Esophagus squamous epithelium (tissue), 5 donors: ENCODE results near the gene PREX1. TPM values are rescaled to one million over a fixed set of nuclear protein-coding genes. Genes with fewer than 3 reads are reported as not detected.

Source experiments
- DNase-seq: peaks from one replicate; lab custom pipeline; 2025; lab: John Stamatoyannopoulos, UW
- H3K27ac ChIP-seq, 4 donors: fragments of 200-600 bp; sonication (generic); one replicate each; pipeline ENCODE4 v1.5.1; 2016 to 2019; ENCODE audit warnings: mild to moderate bottlenecking in 1 of 4
- H3K27me3 ChIP-seq, 4 donors: fragments of 200-600 bp; sonication (generic); 1 replicate in 3 of 4; 2 replicates in 1 of 4; pipeline versions ENCODE4 v1.5.1 to v1.6.0; 2017 to 2021; ENCODE audit warnings: antibody characterized with exemption in 1 of 4
- H3K36me3 ChIP-seq, 3 donors: fragments of 200-600 bp; sonication (generic); one replicate each; pipeline ENCODE4 v1.5.1; 2016 to 2019
- H3K4me1 ChIP-seq, 3 donors: fragments of 200-600 bp; sonication (generic); one replicate each; pipeline ENCODE4 v1.5.1; 2017 to 2019
- H3K4me3 ChIP-seq, 4 donors: fragments of 200-600 bp; sonication (generic); 1 replicate in 3 of 4; 2 replicates in 1 of 4; pipeline ENCODE4 v1.5.1; 2016 to 2019; ENCODE audit warnings: mild to moderate bottlenecking in 2 of 4, moderate library complexity in 1 of 4
- H3K9me3 ChIP-seq, 3 donors: fragments of 200-600 bp; sonication (generic); one replicate each; pipeline ENCODE4 v1.5.1; 2016 to 2019
- POLR2A ChIP-seq, 4 donors: fragments of 450-650 bp; IDR thresholded peaks; one replicate each; pipeline ENCODE4 v1.6.1; 2017; ENCODE audit warnings: antibody characterized with exemption in 4 of 4, mild to moderate bottlenecking in 4 of 4, moderate library complexity in 3 of 4
- WGBS, 2 donors: methylation state at CpG; one replicate each; pipeline ENCODE4 v1.1.5; 2018; 5-methylcytosine and 5-hydroxymethylcytosine counted together
- intact Hi-C: fragments of 100-400 bp; cut with DNase I; formaldehyde crosslinking; loops from one replicate; pipeline ENCODE4 v1.15.0; 2022
- total RNA-seq, 4 donors: library from RNA; depleted of rRNA; stranded (reverse); fragments of >200 nt; gene quantifications; one replicate each; pipeline ENCODE4 v1.1.0, GENCODE V29; 2016
- TF ChIP-seq, protein P1 (sequence below), 6 experiments: fragments of 450-650 bp in 4 of 6; fragments of 200-600 bp in 2 of 6; sonication (generic) in 2 of 6; IDR thresholded peaks; one replicate each; pipeline ENCODE4 v1.5.1; 2016 to 2019; ENCODE audit warnings: antibody characterized with exemption in 6 of 6, mild to moderate bottlenecking in 4 of 6, moderate library complexity in 4 of 6
- donor health status: DM: yes; HTN: yes; CAD: no.

PREX1 gene
- total RNA-seq, 4 donors from 2014 or later: 4.9 to 25.9 (median 8.9) TPM

DNA sequence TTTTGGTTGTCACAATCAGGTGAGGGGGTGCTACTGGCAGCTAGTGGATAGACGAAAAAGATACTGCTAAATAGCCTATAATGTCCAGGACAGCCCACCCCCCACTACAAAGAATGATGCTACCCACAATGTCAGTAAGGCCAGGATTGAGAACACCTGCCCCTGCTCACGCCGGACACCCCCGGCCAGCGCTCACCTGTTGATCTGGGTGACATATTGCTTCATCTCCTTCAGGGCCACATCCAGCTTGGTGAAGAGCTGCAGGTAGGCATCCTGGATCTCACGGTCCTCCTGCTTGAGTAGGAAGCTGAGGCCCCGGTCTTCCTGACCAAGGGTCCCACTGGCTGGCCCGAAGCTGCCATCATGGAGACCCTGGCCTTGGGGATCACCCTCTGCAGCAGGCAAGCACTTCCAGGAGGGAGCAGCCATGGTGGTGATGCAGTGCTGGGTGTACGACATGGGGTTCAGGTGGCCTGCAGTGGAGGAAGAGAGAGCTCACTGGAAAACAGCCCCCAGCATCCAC, 178.6 kb downstream of the PREX1 start:
- Histone ChIP-seq H3K9me3 (no peaks in the 10 kb centered on the region), H3K4me1 (peaks cover 0 to 11% (median 0%) of the 10 kb centered on the region in 3 donors), H3K36me3 (peaks cover 0 to 89% (median 0%) of the 10 kb centered on the region in 3 donors), H3K27me3 (no peaks in the 10 kb centered on the region), H3K27ac (no peak overlapping the region), H3K4me3 (no peak overlapping the region)
- WGBS, 2 donors: 88 to 90% methylated on average over 5 to 9 of the region's 9 CpGs
- TF ChIP-seq, protein P1, sequence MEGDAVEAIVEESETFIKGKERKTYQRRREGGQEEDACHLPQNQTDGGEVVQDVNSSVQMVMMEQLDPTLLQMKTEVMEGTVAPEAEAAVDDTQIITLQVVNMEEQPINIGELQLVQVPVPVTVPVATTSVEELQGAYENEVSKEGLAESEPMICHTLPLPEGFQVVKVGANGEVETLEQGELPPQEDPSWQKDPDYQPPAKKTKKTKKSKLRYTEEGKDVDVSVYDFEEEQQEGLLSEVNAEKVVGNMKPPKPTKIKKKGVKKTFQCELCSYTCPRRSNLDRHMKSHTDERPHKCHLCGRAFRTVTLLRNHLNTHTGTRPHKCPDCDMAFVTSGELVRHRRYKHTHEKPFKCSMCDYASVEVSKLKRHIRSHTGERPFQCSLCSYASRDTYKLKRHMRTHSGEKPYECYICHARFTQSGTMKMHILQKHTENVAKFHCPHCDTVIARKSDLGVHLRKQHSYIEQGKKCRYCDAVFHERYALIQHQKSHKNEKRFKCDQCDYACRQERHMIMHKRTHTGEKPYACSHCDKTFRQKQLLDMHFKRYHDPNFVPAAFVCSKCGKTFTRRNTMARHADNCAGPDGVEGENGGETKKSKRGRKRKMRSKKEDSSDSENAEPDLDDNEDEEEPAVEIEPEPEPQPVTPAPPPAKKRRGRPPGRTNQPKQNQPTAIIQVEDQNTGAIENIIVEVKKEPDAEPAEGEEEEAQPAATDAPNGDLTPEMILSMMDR (IDR thresholded peaks at IDR 0.05): no peak
- no peak for TF ChIP-seq POLR2A (IDR thresholded peaks at IDR 0.05)
- no peak for DNase-seq
- intact Hi-C loops: no loop called here

DNA sequence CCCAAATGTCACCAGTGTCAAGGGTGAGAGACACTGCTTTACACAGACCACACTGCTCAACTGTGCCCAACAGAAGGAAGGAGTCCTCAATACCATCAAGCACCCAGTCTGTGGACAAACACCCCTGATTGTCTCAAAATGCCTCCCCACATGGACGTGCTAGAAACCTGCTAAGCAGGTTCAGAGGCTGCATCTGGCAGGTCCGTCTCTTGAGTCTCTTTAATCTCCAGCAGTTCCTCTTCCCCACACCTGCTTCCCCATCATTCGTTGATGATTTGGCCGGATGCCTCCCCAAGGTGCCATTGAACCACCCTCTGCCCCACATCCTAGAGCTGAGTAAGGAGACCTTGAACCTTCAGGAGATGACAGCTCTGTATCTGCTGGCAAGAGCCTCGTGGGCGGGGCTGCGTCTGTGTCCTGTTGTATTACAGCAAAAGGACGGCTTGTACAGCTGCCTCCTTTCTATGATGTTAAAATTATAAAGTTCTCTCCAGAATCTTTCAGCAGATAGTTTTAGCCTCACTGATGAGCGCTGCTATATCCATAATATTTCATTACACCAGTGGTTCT, 179.2 kb downstream of the PREX1 start:
- Histone ChIP-seq H3K36me3 (peaks cover 0 to 89% (median 0%) of the 10 kb centered on the region in 3 donors), H3K4me3 (no peak overlapping the region), H3K27ac (no peak overlapping the region), H3K27me3 (no peaks in the 10 kb centered on the region), H3K4me1 (peaks cover 0 to 11% (median 0%) of the 10 kb centered on the region in 3 donors), H3K9me3 (no peaks in the 10 kb centered on the region)
- TF ChIP-seq POLR2A (IDR thresholded peaks at IDR 0.05): no peak
- TF ChIP-seq, protein P1 (IDR thresholded peaks at IDR 0.05): no peak
- intact Hi-C loops: no loop called here
- 45 to 49% methylated on average over 4 to 9 of the region's 9 CpGs for WGBS, 2 donors
- no peak for DNase-seq

DNA sequence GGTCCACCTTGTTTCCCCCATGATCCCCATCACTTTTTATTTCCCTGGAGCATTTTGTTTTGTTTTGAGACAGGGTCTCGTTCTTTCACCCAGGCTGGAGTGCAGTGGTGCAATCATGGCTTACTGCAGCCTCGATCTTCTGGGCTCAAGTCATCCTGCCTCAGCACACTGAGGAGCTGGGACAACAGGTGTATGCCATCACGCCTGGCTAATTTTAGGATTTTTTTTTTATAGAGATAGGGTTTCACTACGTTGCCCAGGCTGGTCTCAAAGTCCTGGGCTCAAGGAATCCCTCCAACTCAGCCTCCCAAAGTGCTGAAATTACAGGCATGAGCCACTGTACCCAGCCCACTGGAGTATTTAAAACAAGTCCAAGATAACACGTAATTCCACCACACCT, 179.9 kb downstream of the PREX1 start:
- H3K36me3 ChIP-seq: peaks cover 0 to 89% (median 0%) of the 10 kb centered on the region in 3 donors
- no peak overlapping the region for H3K4me3 ChIP-seq
- 60 to 71% methylated on average over 5 of the region's 5 CpGs for WGBS, 2 donors
- no peaks in the 10 kb centered on the region for H3K27me3 ChIP-seq
- no peak for DNase-seq
- intact Hi-C loops: no loop called here
- no peak overlapping the region for H3K27ac ChIP-seq
- H3K9me3 ChIP-seq: no peaks in the 10 kb centered on the region
- TF ChIP-seq, protein P1 (IDR thresholded peaks at IDR 0.05): no peak
- peaks cover 0 to 11% (median 0%) of the 10 kb centered on the region in 3 donors for H3K4me1 ChIP-seq

DNA sequence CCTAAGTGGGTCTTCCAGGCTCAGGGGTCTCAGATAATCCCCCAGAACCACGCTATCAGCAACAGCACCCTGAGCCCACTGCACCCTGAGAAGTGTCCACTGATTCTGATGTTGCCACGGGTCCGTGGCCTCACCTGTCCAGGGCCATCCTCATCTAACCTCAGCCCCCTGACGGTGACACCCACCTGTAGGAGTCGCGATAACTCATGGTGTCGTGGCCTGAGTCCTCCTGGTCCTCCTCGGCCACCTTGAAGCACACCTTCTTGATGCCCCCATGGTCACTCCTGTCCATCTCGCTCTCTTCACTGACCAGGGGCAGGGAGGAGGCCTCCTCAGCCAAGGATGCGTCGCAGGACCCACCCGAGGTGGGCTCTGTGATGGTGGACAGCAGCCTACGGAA, 182.1 kb downstream of the PREX1 start:
- H3K36me3 ChIP-seq: peaks cover 0 to 84% (median 0%) of the 10 kb centered on the region in 3 donors
- TF ChIP-seq, protein P1 (IDR thresholded peaks at IDR 0.05): no peak
- no peak for TF ChIP-seq POLR2A (IDR thresholded peaks at IDR 0.05)

DNA sequence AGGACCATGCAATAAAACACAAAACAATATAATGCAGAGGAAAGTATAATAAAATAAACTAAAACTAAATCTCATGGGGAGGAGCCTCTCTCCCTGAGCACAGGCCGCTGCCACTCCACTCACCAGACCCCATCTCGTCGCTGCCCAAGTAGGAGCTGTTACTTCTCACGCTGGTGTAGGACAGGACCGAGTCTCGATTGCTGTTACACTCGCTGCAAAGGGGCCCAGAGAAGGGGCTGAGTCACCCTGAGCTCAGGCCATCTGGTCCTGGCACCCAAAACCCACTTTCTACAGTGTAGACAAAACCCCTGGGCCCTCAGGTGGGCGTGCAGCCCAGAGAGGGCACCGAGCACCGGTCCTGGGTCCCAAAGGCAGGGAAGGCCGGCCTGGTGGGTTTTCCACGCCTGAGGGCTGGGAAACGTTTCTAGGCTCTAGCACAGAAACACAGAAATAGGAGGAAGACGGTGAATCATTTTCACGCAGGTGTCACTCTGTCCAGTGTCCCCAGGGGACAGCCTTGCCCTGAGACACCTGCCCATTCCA, 183.4 kb downstream of the PREX1 start:
- no peaks in the 10 kb centered on the region for H3K27me3 ChIP-seq
- TF ChIP-seq, protein P1 (IDR thresholded peaks at IDR 0.05): no peak
- no peak for TF ChIP-seq POLR2A (IDR thresholded peaks at IDR 0.05)
- no peak for DNase-seq
- intact Hi-C loops: no loop called here
- peaks cover 0 to 11% (median 0%) of the 10 kb centered on the region in 3 donors for H3K4me1 ChIP-seq
- no peak overlapping the region for H3K27ac ChIP-seq
- no peaks in the 10 kb centered on the region for H3K9me3 ChIP-seq
- no peak overlapping the region for H3K4me3 ChIP-seq
- whole genome bisulfite sequencing, 2 donors: 81 to 88% methylated on average over 8 to 11 of the region's 15 CpGs
- H3K36me3 ChIP-seq: peaks cover 0 to 84% (median 0%) of the 10 kb centered on the region in 3 donors

More for the DNA sequence above, 182.1 kb downstream of the PREX1 start:
- Histone ChIP-seq H3K4me1 (peaks cover 0 to 11% (median 0%) of the 10 kb centered on the region in 3 donors), H3K4me3 (no peak overlapping the region), H3K9me3 (no peaks in the 10 kb centered on the region), H3K27ac (no peak overlapping the region), H3K27me3 (no peaks in the 10 kb centered on the region)
- WGBS, 2 donors: 84 to 100% methylated on average over 6 to 9 of the region's 13 CpGs
- intact Hi-C loops: no loop called here
- no peak for DNase-seq
